ENCODE measurements around the gene ADAM19. TPM values are rescaled to one million over a fixed set of nuclear protein-coding genes. Genes with fewer than 3 reads are reported as not detected.

The ADAM19 gene
- polyA plus RNA-seq, 1 of the 3 experiments (the other 2 are of a cell fraction), result 46.9 TPM

- H2AFZ ChIP-seq (ENCODE audit: low read depth), result peak overlapping the region; percentile 36; the same call in 1 of the 2 replicates
- no peaks in the 10 kb centered on the region for H4K20me1 ChIP-seq (ENCODE audit: insufficient read depth)
- H3K9me3 ChIP-seq, result peaks cover 9% of the 10 kb centered on the region
- peaks cover 0 to 5% of the 10 kb centered on the region in 2 experiments for H3K36me3 ChIP-seq (replicated peaks in 1 of 2; ENCODE audit: control insufficient read depth in 1 of 2, insufficient read depth in 2 of 2, low read length in 1 of 2)
- H3K27ac ChIP-seq (ENCODE audit: low read depth in 2 of 2, low read length in 1 of 2), result peak overlapping the region; percentile 73 to 84
- H3F3A ChIP-seq (replicated peaks; ENCODE audit: insufficient read depth), result peaks cover 16% of the 10 kb centered on the region
- peak overlapping the region; percentile 13; the same call in 1 of the 2 replicates for H3K9ac ChIP-seq
- peak overlapping the region; percentile 55 for H3K4me2 ChIP-seq
- peak overlapping the region in 1 of 2 experiments; percentile 26; a peak in 2 of 4 replicates for H3K4me3 ChIP-seq (ENCODE audit: low read depth in 2 of 2, low read length in 1 of 2)
- 16% methylated on average over 7 of the region's 7 CpGs for WGBS (ENCODE audit: low lambda C conversion rate)
- peaks cover 8 to 23% of the 10 kb centered on the region in 2 experiments; a peak in 2 of 4 replicates for H3K4me1 ChIP-seq (ENCODE audit: control insufficient read depth in 1 of 2, insufficient read depth in 2 of 2, low read depth in 1 of 2, low read length in 1 of 2)
- DNase-seq, result peak; percentile 82
- no peaks in the 10 kb centered on the region for H3K27me3 ChIP-seq (ENCODE audit: insufficient read depth)
- CTCF ChIA-PET, result interaction anchor here (0.9 to 1.2 kb wide), 6 partner anchors 10 to 190 kb away, joined by 3 to 4 read pairs (median 3); no protein-coding TSS in a partner anchor
- no peaks in the 10 kb centered on the region for H3K79me2 ChIP-seq (ENCODE audit: insufficient read depth)
- POLR2A ChIA-PET, result interaction anchor here (0.6 kb wide), 1 partner anchor 478 kb away, joined by 5 read pairs; no protein-coding TSS in a partner anchor
- no peak for TF ChIP-seq TEAD4 (IDR thresholded peaks at IDR 0.05; ENCODE audit: borderline replicate concordance, insufficient read depth)
- peak; percentile 51; the same call in 1 of the 2 replicates for TF ChIP-seq TCF12 (IDR thresholded peaks at IDR 0.05)
- peak; percentile 58 for TF ChIP-seq GATA2 (CRISPR knock-in tag; IDR thresholded peaks at IDR 0.05)
- peak in 1 of 2 experiments; percentile 53; a peak in 2 of 4 replicates for TF ChIP-seq EP300 (IDR thresholded peaks at IDR 0.05; ENCODE audit: borderline replicate concordance in 1 of 2, low read depth in 1 of 2, low read length in 1 of 2)
- peak; percentile 90 for TF ChIP-seq NFIC (IDR thresholded peaks at IDR 0.05; ENCODE audit: borderline replicate concordance)
- no peak for TF ChIP-seq FOXJ3 (CRISPR knock-in tag; IDR thresholded peaks at IDR 0.05)
- TF ChIP-seq MXI1 (IDR thresholded peaks at IDR 0.05; ENCODE audit: low read depth, low read length), result peak; percentile 44; the same call in 1 of the 2 replicates
- TF ChIP-seq PBX3 (IDR thresholded peaks at IDR 0.05), result peak; percentile 78
- no peaks in the 10 kb centered on the region for H3K9me2 ChIP-seq
Observed at GRCh38 chr5:157443041-157443549, 132.5 kb downstream of the ADAM19 start.

GRCh38 chr5:157434096-157434495, 141.5 kb downstream of the ADAM19 start:
- no peaks in the 10 kb centered on the region for H3K27me3 ChIP-seq (ENCODE audit: insufficient read depth)
- no peak for DNase-seq
- no peak overlapping the region for H3K9ac ChIP-seq
- ChIA-PET CTCF (interaction anchor here (0.8 to 5.1 kb wide), 6 partner anchors 26 to 284 kb away, joined by 3 to 54 read pairs (median 6); partner anchors contain the start of gene NIPAL4), POLR2A (no interaction called here)
- no peaks in the 10 kb centered on the region for H3K9me2 ChIP-seq
- H3K4me3 ChIP-seq (ENCODE audit: low read depth in 2 of 2, low read length in 1 of 2), result no peak overlapping the region
- H3K4me2 ChIP-seq, result no peak overlapping the region
- no peaks in the 10 kb centered on the region for H3K79me2 ChIP-seq (ENCODE audit: insufficient read depth)
- TF ChIP-seq PBX3 (IDR thresholded peaks at IDR 0.05), result no peak
- no peaks in the 10 kb centered on the region for H3K36me3 ChIP-seq (replicated peaks in 1 of 2; ENCODE audit: control insufficient read depth in 1 of 2, insufficient read depth in 2 of 2, low read length in 1 of 2)
- H3K27ac ChIP-seq (ENCODE audit: low read depth in 2 of 2, low read length in 1 of 2), result no peak overlapping the region
- H3F3A ChIP-seq (replicated peaks; ENCODE audit: insufficient read depth), result no peaks in the 10 kb centered on the region
- no peaks in the 10 kb centered on the region for H3K9me3 ChIP-seq
- H2AFZ ChIP-seq (ENCODE audit: low read depth), result no peak overlapping the region
- no peaks in the 10 kb centered on the region for H3K4me1 ChIP-seq (ENCODE audit: control insufficient read depth in 1 of 2, insufficient read depth in 2 of 2, low read depth in 1 of 2, low read length in 1 of 2)
- no peaks in the 10 kb centered on the region for H4K20me1 ChIP-seq (ENCODE audit: insufficient read depth)
- WGBS (ENCODE audit: low lambda C conversion rate), result 90% methylated on average over 4 of the region's 4 CpGs

All from SK-N-SH (cell line).